ENCODE results near the gene CENPP. TPM values are rescaled to one million over a fixed set of nuclear protein-coding genes. Genes with fewer than 3 reads are reported as not detected.

Gene CENPP
- total RNA-seq, 1 donor from 2014 or later, result 9.3 TPM

DNA sequence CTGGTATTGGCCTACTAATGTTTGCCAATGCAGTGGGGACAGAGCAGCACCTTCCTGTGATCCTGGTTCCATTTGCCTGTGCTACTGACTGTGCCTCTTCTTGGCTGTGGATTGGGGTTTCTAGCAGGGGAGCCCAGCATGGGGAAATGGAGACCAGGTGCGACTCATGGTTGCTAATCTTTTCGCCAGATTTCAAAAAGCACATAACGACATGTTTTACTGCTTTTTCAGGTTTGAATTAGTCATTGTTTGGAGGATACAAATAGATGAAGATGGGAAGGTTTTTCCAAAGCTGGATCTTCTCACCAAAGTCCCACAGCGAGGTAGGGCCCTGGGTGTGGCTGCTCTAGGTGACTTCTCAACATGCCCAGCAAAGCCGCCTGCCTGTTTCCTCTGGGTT lies 286.5 kb downstream of the CENPP start:
- Histone ChIP-seq H3K4me1 (peaks cover 74% of the 10 kb centered on the region), H3K36me3 (peaks cover 0 to 11% of the 10 kb centered on the region in 2 donors), H3K4me3 (no peak overlapping the region), H3K27ac (peak overlapping the region; percentile 58), H3K9me3 (no peaks in the 10 kb centered on the region), H3K27me3 (no peaks in the 10 kb centered on the region)
- no peak for DNase-seq (ENCODE audit: extremely low spot score in 2 of 2)
- no peak for TF ChIP-seq POLR2AphosphoS5 (IDR thresholded peaks at IDR 0.05; ENCODE audit: insufficient read depth in 1 of 2, low read depth in 1 of 2)
- no peak for TF ChIP-seq POLR2A (IDR thresholded peaks at IDR 0.05)
- no peak for TF ChIP-seq CTCF (IDR thresholded peaks at IDR 0.05)
- intact Hi-C loops (cut with DNase I), result no loop called here

- peak in 1 of 2 donors; percentile 58 for DNase-seq (ENCODE audit: extremely low spot score in 2 of 2)
Measured at GRCh38 chr9:92612816-92613215, 287.1 kb downstream of the CENPP start.

GRCh38 chr9:92613268-92614122 lies 287.7 kb downstream of the CENPP start:
- no peak for TF ChIP-seq POLR2AphosphoS5 (IDR thresholded peaks at IDR 0.05; ENCODE audit: insufficient read depth in 1 of 2, low read depth in 1 of 2)
- TF ChIP-seq CTCF (IDR thresholded peaks at IDR 0.05), result no peak
- TF ChIP-seq POLR2A (IDR thresholded peaks at IDR 0.05), result no peak
- H3K36me3 ChIP-seq, result peaks cover 0 to 11% of the 10 kb centered on the region in 2 donors
- intact Hi-C loops (cut with DNase I), result no loop called here
- peak in 1 of 2 donors; percentile 77 for DNase-seq (ENCODE audit: extremely low spot score in 2 of 2)
- H3K9me3 ChIP-seq, result no peaks in the 10 kb centered on the region
- H3K27ac ChIP-seq, result peak overlapping the region; percentile 58
- no peak overlapping the region for H3K4me3 ChIP-seq
- peaks cover 74% of the 10 kb centered on the region for H3K4me1 ChIP-seq
- no peaks in the 10 kb centered on the region for H3K27me3 ChIP-seq

More at GRCh38 chr9:92612816-92613215, 287.1 kb downstream of the CENPP start:
- intact Hi-C loops (cut with DNase I), result no loop called here
- peaks cover 74% of the 10 kb centered on the region for H3K4me1 ChIP-seq
- H3K27me3 ChIP-seq, result no peaks in the 10 kb centered on the region
- H3K4me3 ChIP-seq, result no peak overlapping the region
- peak in 1 of 2 donors; percentile 9 for TF ChIP-seq POLR2A (IDR thresholded peaks at IDR 0.05)
- no peak for TF ChIP-seq CTCF (IDR thresholded peaks at IDR 0.05)
- peak overlapping the region; percentile 58 for H3K27ac ChIP-seq
- peaks cover 0 to 11% of the 10 kb centered on the region in 2 donors for H3K36me3 ChIP-seq
- no peaks in the 10 kb centered on the region for H3K9me3 ChIP-seq

DNA sequence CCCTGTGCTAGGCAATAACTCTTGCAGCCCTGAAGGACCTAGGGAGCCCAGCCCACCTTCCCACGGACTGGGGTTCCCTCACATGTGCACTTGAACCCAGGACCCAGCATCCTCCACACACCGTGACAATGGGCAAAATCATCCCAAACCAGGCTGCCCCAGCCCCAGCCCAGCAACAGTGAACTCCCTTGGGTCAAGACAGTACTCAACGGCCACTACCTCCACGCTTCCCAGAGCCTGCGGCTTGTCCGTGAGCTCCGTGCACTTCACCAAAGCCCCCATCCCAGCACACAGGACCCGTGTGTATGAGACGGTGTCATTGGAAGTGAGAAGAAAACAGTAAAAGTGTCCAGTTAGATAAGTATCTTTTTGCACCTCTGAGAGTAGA lies 288.4 kb downstream of the CENPP start:
- no peak for TF ChIP-seq POLR2AphosphoS5 (IDR thresholded peaks at IDR 0.05; ENCODE audit: insufficient read depth in 1 of 2, low read depth in 1 of 2)
- TF ChIP-seq CTCF (IDR thresholded peaks at IDR 0.05), result no peak
- TF ChIP-seq POLR2A (IDR thresholded peaks at IDR 0.05), result no peak
- intact Hi-C loops (cut with DNase I), result no loop called here
- Histone ChIP-seq H3K4me3 (no peak overlapping the region), H3K36me3 (peaks cover 0 to 11% of the 10 kb centered on the region in 2 donors), H3K4me1 (peaks cover 74% of the 10 kb centered on the region), H3K27me3 (no peaks in the 10 kb centered on the region), H3K27ac (peak overlapping the region; percentile 58), H3K9me3 (no peaks in the 10 kb centered on the region)
- peak in 1 of 2 donors; percentile 49 for DNase-seq (ENCODE audit: extremely low spot score in 2 of 2)

All from vagina (tissue), 2 donors.